Psoas muscle (tissue), 8 donors: ENCODE results near the gene STAC3. TPM values are rescaled to one million over a fixed set of nuclear protein-coding genes. Genes with fewer than 3 reads are reported as not detected.

Source experiments
- ATAC-seq, 4 donors: fragments of 200-7000 bp; cut with Tn5 transposase; one replicate each; pipeline ENCODE4 v1.9.1; 2020; ENCODE audit warnings: moderate library complexity in 3 of 4, mild to moderate bottlenecking in 2 of 4
- DNase-seq, 2 donors: peaks; one replicate each; pipeline ENCODE4 v3.0.0-alpha.2; 2020
- H3K27ac ChIP-seq: fragments of 200-600 bp; one replicate; pipeline ENCODE4 v1.8.0; 2022
- H3K27me3 ChIP-seq, 3 donors: fragments of 200-600 bp in 1 of 3; one replicate each; pipeline versions ENCODE4 v1.6.1 to v1.8.0; 2013 to 2022; ENCODE audit warnings: low read length in 2 of 3, mild to moderate bottlenecking in 2 of 3, moderate library complexity in 1 of 3; ENCODE audit not compliant: insufficient read depth in 3 of 3
- H3K36me3 ChIP-seq, 2 donors: fragments of 200-600 bp in 1 of 2; one replicate each; pipeline versions ENCODE4 v1.6.1 to v1.8.0; 2013 to 2022; ENCODE audit warnings: low read depth in 1 of 2, mild to moderate bottlenecking in 1 of 2, moderate library complexity in 1 of 2; ENCODE audit not compliant: insufficient read depth in 1 of 2
- H3K4me1 ChIP-seq: fragments of 200-600 bp; one replicate; pipeline ENCODE4 v1.8.0; 2022
- H3K4me3 ChIP-seq: fragments of 200-600 bp; one replicate; pipeline ENCODE4 v1.8.0; 2022; ENCODE audit warnings: mild to moderate bottlenecking
- H3K9me3 ChIP-seq: fragments of 200-600 bp; one replicate; pipeline ENCODE4 v1.8.0; 2022
- WGBS, 3 donors: extraction: QIAGEN DNeasy Blood & Tissue Kit; methylation state at CpG; one replicate each; pipeline versions ENCODE4 v1.1.6 to v1.1.7; 2013; 5-methylcytosine and 5-hydroxymethylcytosine counted together
- intact Hi-C, 2 donors: fragments of 100-400 bp; cut with DNase I; formaldehyde crosslinking; loops; one replicate each; pipeline versions ENCODE4 v1.11.0 to v1.14.2; 2022
- polyA plus RNA-seq, 3 donors: library from polyadenylated mRNA; stranded (reverse); fragments of 200-250 nt; gene quantifications; one replicate each; pipeline ENCODE4 v1.2.3, GENCODE V29; 2013
- total RNA-seq, 4 donors: library from RNA; stranded (reverse); fragmentation: NEBNext Ultra II Directional in 2 of 4; extraction: Animal tissue kit (Norgen Biotek cat#: 25700) in 2 of 4; gene quantifications; one replicate each; pipeline versions ENCODE4 v1.2.1 to v1.2.4, GENCODE V29; 2021 to 2023
- TF ChIP-seq, protein P1 (sequence below): fragments of 200-600 bp; IDR thresholded peaks from one replicate; pipeline ENCODE4 v1.8.0; 2022; ENCODE audit warnings: antibody characterized with exemption
- donor health status: healthy with polysubstance abuse.
- donor health status: DM: no; HTN: no; CAD: no; lungs with moderate emphysema.
- donor health status: Bipolar disorder and iron deficiency.
- donor health status: healthy.
- donor health status: DM: yes; HTN: yes; CAD: no.
- donor health status: DM: no; HTN: no; CAD: no.
- donor health status: DM: no; HTN: no; CAD: no.
- donor health status: DM: yes; HTN: yes; CAD: no.

STAC3 gene
- total and polyA plus RNA-seq, 7 donors: 98.2 to 1,676 (median 868) TPM

DNA sequence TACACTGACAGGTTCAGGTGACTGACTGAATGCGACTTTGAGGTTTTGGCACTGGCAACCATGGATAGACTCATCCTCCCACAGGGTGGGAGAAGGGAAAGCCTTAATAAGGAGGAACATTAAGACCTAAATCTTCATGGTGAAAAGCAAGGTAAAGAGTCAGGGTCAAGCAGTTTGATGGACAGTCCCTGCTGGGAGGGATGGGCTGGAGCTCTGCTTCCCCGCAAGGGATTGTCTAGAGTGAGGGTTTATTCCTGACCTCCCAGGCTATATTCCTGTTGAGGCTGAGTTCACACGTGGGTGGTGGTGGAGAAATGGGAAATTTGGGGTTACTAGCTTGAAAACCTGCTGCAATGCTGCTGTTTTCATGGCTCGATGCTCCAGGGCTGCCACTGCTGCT is 9.4 kb upstream of the STAC3 start:
- peak in 1 of 4 donors; percentile 10 for ATAC-seq
- TF ChIP-seq, protein P1, sequence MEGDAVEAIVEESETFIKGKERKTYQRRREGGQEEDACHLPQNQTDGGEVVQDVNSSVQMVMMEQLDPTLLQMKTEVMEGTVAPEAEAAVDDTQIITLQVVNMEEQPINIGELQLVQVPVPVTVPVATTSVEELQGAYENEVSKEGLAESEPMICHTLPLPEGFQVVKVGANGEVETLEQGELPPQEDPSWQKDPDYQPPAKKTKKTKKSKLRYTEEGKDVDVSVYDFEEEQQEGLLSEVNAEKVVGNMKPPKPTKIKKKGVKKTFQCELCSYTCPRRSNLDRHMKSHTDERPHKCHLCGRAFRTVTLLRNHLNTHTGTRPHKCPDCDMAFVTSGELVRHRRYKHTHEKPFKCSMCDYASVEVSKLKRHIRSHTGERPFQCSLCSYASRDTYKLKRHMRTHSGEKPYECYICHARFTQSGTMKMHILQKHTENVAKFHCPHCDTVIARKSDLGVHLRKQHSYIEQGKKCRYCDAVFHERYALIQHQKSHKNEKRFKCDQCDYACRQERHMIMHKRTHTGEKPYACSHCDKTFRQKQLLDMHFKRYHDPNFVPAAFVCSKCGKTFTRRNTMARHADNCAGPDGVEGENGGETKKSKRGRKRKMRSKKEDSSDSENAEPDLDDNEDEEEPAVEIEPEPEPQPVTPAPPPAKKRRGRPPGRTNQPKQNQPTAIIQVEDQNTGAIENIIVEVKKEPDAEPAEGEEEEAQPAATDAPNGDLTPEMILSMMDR: no peak
- 38 to 57% (median 48%) methylated on average over 4 of the region's 4 CpGs for WGBS, 3 donors

DNA sequence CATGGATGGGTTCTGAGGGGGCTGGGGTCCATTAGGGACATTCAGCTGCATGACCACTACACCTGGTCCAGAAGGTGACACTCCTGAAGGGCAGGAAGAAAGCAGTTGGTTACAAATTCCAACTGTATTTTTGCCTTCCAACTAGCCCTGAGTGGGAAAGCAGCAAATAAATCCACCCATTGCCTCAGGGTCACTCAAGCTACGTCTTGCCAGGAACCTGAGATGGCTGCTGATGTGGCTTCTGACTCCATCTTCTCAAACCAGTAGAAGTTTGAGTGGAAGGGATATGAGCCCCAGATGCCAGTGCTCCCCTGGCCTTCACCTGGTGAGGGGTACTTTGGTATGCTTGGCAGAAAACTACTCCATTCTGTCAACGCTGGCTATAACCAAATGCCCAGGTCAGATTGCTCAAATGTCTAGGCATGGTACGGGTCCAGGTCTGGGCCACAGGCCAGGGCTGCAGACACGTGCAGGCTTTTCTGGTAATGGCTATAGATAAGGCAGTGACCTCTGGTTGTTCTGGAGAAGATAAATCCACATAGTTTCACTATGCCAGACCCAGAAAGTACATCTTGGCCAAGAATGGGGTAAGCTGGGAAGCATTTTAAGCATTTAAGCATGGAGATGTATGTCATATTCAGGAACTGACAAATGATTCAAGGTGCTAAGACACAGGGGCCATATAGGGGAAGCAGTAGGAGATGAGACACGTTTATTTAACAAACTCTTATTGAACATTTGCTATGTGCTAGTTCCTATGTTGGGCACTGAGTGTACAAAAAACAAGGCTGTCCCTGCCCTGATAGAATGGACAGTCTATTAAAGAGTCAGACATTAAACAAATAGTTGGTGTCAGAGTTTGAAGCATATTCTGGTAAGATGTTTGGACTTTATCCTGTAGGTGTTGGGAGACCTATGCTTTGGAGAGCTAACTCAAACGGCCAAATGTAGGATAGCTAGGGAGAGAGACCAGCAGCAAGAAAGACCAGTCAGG is 8.3 kb upstream of the STAC3 start:
- H3K27ac ChIP-seq: peak overlapping the region; percentile 81
- peak; percentile 21 to 65 (median 48) for ATAC-seq
- no peak overlapping the region for H3K4me3 ChIP-seq
- peaks cover 3 to 40% of the 10 kb centered on the region in 2 donors for H3K36me3 ChIP-seq
- intact Hi-C loops: no loop called here
- no peaks in the 10 kb centered on the region for H3K9me3 ChIP-seq
- peak in 1 of 2 donors; percentile 67 for DNase-seq
- WGBS, 3 donors: 28 to 41% (median 30%) methylated on average over 6 of the region's 6 CpGs
- H3K27me3 ChIP-seq: no peaks in the 10 kb centered on the region
- TF ChIP-seq, protein P1: no peak
- peaks cover 69% of the 10 kb centered on the region for H3K4me1 ChIP-seq

More for the DNA sequence above, 9.4 kb upstream of the STAC3 start:
- Histone ChIP-seq H3K4me1 (peaks cover 78% of the 10 kb centered on the region), H3K4me3 (no peak overlapping the region), H3K36me3 (peaks cover 3 to 30% of the 10 kb centered on the region in 2 donors), H3K9me3 (no peaks in the 10 kb centered on the region), H3K27ac (peak overlapping the region; percentile 81), H3K27me3 (no peaks in the 10 kb centered on the region)
- intact Hi-C loops: loop anchor here in 1 of 2 donors (5.0 kb wide), 1 partner anchor 197 kb away; the partner anchor contains the start of genes GLI1 and INHBE
- DNase-seq: no peak

DNA sequence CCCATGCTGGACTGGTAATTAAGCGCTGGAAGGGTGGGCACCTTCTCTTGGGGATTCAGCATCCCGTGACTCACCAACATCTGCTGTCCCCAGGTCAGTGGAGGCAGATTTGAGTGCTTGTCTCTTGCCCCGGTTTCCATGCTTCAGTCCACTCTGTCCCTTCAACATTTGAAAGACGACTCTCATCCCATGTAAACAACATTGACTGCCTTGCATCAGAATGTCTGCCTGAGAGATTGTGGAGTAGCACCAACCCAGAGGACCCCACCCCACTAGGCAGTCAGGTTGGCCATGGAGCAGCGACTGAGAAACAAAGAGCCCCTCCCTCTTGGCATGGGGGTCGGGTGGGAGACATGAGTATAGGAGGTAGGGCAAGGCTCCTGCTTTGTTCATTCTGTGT is 4.9 kb upstream of the STAC3 start:
- Histone ChIP-seq H3K4me3 (no peak overlapping the region), H3K27ac (no peak overlapping the region), H3K36me3 (peaks cover 3 to 43% of the 10 kb centered on the region in 2 donors), H3K9me3 (no peaks in the 10 kb centered on the region), H3K4me1 (peaks cover 38% of the 10 kb centered on the region), H3K27me3 (no peaks in the 10 kb centered on the region)
- intact Hi-C loops: no loop called here
- TF ChIP-seq, protein P1: no peak
- ATAC-seq (no peak), DNase-seq (no peak)
- 84 to 89% (median 89%) methylated on average over 6 of the region's 6 CpGs for WGBS, 3 donors

DNA sequence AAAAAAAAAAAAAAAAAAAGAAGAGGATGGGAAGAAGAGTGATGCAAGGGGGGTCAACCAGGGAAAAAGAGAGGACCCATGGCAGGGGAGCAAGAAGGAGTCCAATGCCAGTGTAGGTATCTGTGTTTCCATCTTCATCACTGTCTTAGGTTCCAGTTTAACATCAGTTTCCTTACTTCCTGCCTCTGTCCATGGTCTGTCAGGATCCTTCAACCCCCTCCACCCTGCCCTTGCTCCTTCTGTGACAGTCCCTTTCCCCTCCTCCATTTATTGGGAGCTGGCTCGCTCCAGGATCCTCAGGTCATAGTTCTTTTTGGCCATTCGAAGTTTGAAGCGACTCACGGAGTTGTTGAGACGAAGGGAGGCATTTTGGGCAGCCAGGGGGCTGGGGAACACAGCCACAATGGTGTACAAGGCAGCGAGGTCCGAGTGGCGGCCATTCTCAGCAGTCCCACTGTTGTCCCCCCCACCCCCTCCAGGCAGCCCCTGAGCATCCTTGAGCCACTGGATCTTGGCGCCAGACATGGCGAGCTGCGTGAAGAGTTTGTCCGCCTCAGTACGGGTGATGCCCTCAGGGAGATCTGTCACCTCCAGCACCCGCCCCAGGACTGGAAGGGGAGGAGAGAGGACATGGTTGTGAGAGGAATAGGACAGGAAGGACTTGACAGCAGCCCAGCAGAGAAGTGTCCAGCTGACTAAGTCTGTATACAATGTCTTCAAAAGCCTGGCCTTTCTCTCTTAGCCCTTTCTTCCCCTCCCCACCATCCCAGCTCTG is 3.7 kb upstream of the STAC3 start:
- WGBS, 3 donors: 90 to 98% (median 92%) methylated on average over 14 of the region's 14 CpGs
- Histone ChIP-seq H3K27me3 (no peaks in the 10 kb centered on the region), H3K9me3 (no peaks in the 10 kb centered on the region), H3K4me1 (peaks cover 25% of the 10 kb centered on the region), H3K36me3 (peaks cover 3 to 41% of the 10 kb centered on the region in 2 donors), H3K4me3 (no peak overlapping the region), H3K27ac (no peak overlapping the region)
- TF ChIP-seq, protein P1: no peak
- DNase-seq (peak in 1 of 2 donors; percentile 51), ATAC-seq (no peak)
- intact Hi-C loops: no loop called here
